SK-N-SH (cell line): ENCODE data around the gene ISL2. TPM values are rescaled to one million over a fixed set of nuclear protein-coding genes. Genes with fewer than 3 reads are reported as not detected.

ENCODE experiments used
- CTCF ChIA-PET: fragments of 300-600, 350-600 bp; formaldehyde crosslinking; extraction: SDS; loops from one replicate; lab custom pipeline; 2021; lab: Yijun Ruan, JAX
- POLR2A ChIA-PET: fragments of 350-600 bp; sonication (Branson Sonifier 250); formaldehyde crosslinking; extraction: SDS; loops from one replicate; lab custom pipeline; 2020; ENCODE audit warnings: antibody characterized with exemption, inconsistent platforms; lab: Yijun Ruan, JAX
- DNase-seq: peaks from one replicate; pipeline ENCODE4 v3.0.0; 2012
- H2AFZ ChIP-seq: fragments of 200-600 bp; sonication (generic); 2 replicates; pipeline ENCODE4 v1.8.1; 2016; ENCODE audit warnings: antibody characterized with exemption, mild to moderate bottlenecking, low read depth
- H3F3A ChIP-seq: fragments of 200-600 bp; sonication (generic); replicated peaks from 2 replicates; pipeline ENCODE3; 2016; ENCODE audit warnings: antibody characterized with exemption, mild to moderate bottlenecking; ENCODE audit not compliant: insufficient read depth
- H3K27ac ChIP-seq, 2 experiments: fragments of 200-500 bp in 1 of 2; fragments of 200-600 bp in 1 of 2; sonication (Bioruptor generic) in 1 of 2; sonication (generic), shearing (Covaris generic) in 1 of 2; 2 replicates each; pipeline versions ENCODE4 v1.5.1 to v1.6.1; 2014 to 2016; ENCODE audit warnings: low read depth in 2 of 2, inconsistent platforms in 1 of 2, low read length in 1 of 2, mild to moderate bottlenecking in 1 of 2, mixed read lengths in 1 of 2
- H3K27me3 ChIP-seq: fragments of 200-600 bp; sonication (generic), shearing (Covaris generic); 2 replicates; pipeline ENCODE4 v1.6.1; 2016; ENCODE audit warnings: mixed run types; ENCODE audit not compliant: insufficient read depth
- H3K36me3 ChIP-seq, 2 experiments: fragments of 200-500 bp in 1 of 2; fragments of 200-600 bp in 1 of 2; sonication (Bioruptor generic) in 1 of 2; sonication (generic) in 1 of 2; replicated peaks in 1 of 2; 2 replicates each; pipeline versions ENCODE3 to v1.5.1; 2014 to 2016; ENCODE audit warnings: low read length in 1 of 2, mild to moderate bottlenecking in 1 of 2; ENCODE audit not compliant: insufficient read depth in 2 of 2, control insufficient read depth in 1 of 2
- H3K4me1 ChIP-seq, 2 experiments: fragments of 200-500 bp in 1 of 2; fragments of 200-600 bp in 1 of 2; sonication (Bioruptor generic) in 1 of 2; sonication (generic), shearing (Covaris generic) in 1 of 2; 2 replicates each; pipeline versions ENCODE4 v1.5.1 to v1.6.1; 2014 to 2016; ENCODE audit warnings: low read depth in 1 of 2, low read length in 1 of 2, mixed run types in 1 of 2; ENCODE audit not compliant: insufficient read depth in 2 of 2, control insufficient read depth in 1 of 2
- H3K4me2 ChIP-seq: fragments of 200-600 bp; sonication (generic), shearing (Covaris generic); 2 replicates; pipeline ENCODE4 v1.6.1; 2017; ENCODE audit warnings: mixed run types
- H3K4me3 ChIP-seq, 2 experiments: fragments of 200-500 bp in 1 of 2; fragments of 200-600 bp in 1 of 2; sonication (Bioruptor generic) in 1 of 2; sonication (generic), shearing (Covaris generic) in 1 of 2; 2 replicates each; pipeline versions ENCODE4 v1.5.1 to v1.8.1; 2014 to 2016; ENCODE audit warnings: low read depth in 2 of 2, inconsistent platforms in 1 of 2, low read length in 1 of 2, mild to moderate bottlenecking in 1 of 2, mixed read lengths in 1 of 2, moderate library complexity in 1 of 2
- H3K79me2 ChIP-seq: fragments of 200-600 bp; sonication (generic); 2 replicates; pipeline ENCODE4 v1.8.1; 2017; ENCODE audit warnings: mild to moderate bottlenecking; ENCODE audit not compliant: insufficient read depth
- H3K9ac ChIP-seq: fragments of 200-600 bp; sonication (generic); 2 replicates; pipeline ENCODE4 v1.6.1; 2017; ENCODE audit warnings: mixed run types
- H3K9me2 ChIP-seq: fragments of 200-600 bp; sonication (generic); 2 replicates; pipeline ENCODE4 v1.6.1; 2017; ENCODE audit warnings: mixed run types
- H3K9me3 ChIP-seq: fragments of 200-600 bp; sonication (generic); 2 replicates; pipeline ENCODE4 v1.6.1; 2017; ENCODE audit warnings: mixed run types, mild to moderate bottlenecking, moderate library complexity
- H4K20me1 ChIP-seq: fragments of 200-600 bp; sonication (generic); 2 replicates; pipeline ENCODE4 v1.6.1; 2017; ENCODE audit warnings: mild to moderate bottlenecking, mixed run types; ENCODE audit not compliant: insufficient read depth
- CHD2 ChIP-seq: fragments of 150-350 bp; IDR thresholded peaks from 2 replicates; pipeline ENCODE4 v1.6.1; 2018; ENCODE audit warnings: low read length; ENCODE audit not compliant: partially characterized antibody
- GATA2 ChIP-seq: sonication (generic); formaldehyde crosslinking; IDR thresholded peaks from 2 replicates; pipeline ENCODE4 v1.5.0; 2020; ENCODE audit warnings: mild to moderate bottlenecking, missing genetic modification reagents
- MEF2A ChIP-seq: IDR thresholded peaks from 2 replicates; pipeline ENCODE4 v1.4.0; 2012; ENCODE audit warnings: low read depth, borderline replicate concordance
- NFIC ChIP-seq: IDR thresholded peaks from 2 replicates; pipeline ENCODE4 v1.4.0; 2012; ENCODE audit warnings: borderline replicate concordance
- RAD21 ChIP-seq: IDR thresholded peaks from 2 replicates; pipeline ENCODE4 v1.6.1; 2012; ENCODE audit warnings: mild to moderate bottlenecking, low read length
- REST ChIP-seq: IDR thresholded peaks from 2 replicates; pipeline ENCODE4 v1.6.1; 2012; ENCODE audit warnings: mild to moderate bottlenecking, low read depth, low read length, moderate library complexity
- TCF12 ChIP-seq: IDR thresholded peaks from 2 replicates; pipeline ENCODE4 v1.4.0; 2012
- WGBS: methylation state at CpG from one replicate; pipeline ENCODE4 v1.1.6; 2017; ENCODE audit warnings: low lambda C conversion rate; 5-methylcytosine and 5-hydroxymethylcytosine counted together
- polyA plus RNA-seq, 3 experiments: library from polyadenylated mRNA; depleted of rRNA; stranded (reverse); fragments of >200 nt; gene quantifications; 2 replicates each; pipeline ENCODE4 v1.2.3, GENCODE V29; 2012
- TF ChIP-seq, protein P1 (sequence below): IDR thresholded peaks from 2 replicates; pipeline ENCODE4 v1.4.0; 2012; ENCODE audit warnings: low read depth, borderline replicate concordance
- TF ChIP-seq, protein P2 (sequence below): fragments of 150-350 bp; IDR thresholded peaks from 2 replicates; pipeline ENCODE4 v1.6.1; 2016; ENCODE audit warnings: mild to moderate bottlenecking, low read depth, low read length

The ISL2 gene
- polyA plus RNA-seq, 1 of the 3 experiments (the other 2 are of a cell fraction), result 6.0 TPM

GRCh38 chr15:76339305-76340197 is 3.0 kb downstream of the ISL2 start:
- no peak overlapping the region for H2AFZ ChIP-seq
- H3K9me2 ChIP-seq, result no peaks in the 10 kb centered on the region
- H3K4me2 ChIP-seq, result no peak overlapping the region; the same call in 1 of the 2 replicates
- peaks cover 0 to 21% of the 10 kb centered on the region in 2 experiments for H3K36me3 ChIP-seq
- peak overlapping the region in 1 of 2 experiments; percentile 54; a peak in 1 of 4 replicates for H3K4me3 ChIP-seq
- peaks cover 22% of the 10 kb centered on the region for H3K79me2 ChIP-seq
- 95% methylated on average over 41 of the region's 48 CpGs for WGBS
- no peak overlapping the region for H3K27ac ChIP-seq
- no peak overlapping the region for H3K9ac ChIP-seq
- ChIA-PET POLR2A (interaction anchor here (0.6 kb wide), 1 partner anchor 133 kb away, joined by 4 read pairs; no protein-coding TSS in a partner anchor), CTCF (interaction anchor here (1.2 kb wide), 1 partner anchor 280 kb away, joined by 4 read pairs; the partner anchor contains the start of gene TMEM266)
- H3K4me1 ChIP-seq, result peaks cover 4 to 26% of the 10 kb centered on the region in 2 experiments; a peak in 3 of 4 replicates
- peaks cover 8% of the 10 kb centered on the region for H3F3A ChIP-seq
- H3K9me3 ChIP-seq, result no peaks in the 10 kb centered on the region
- H4K20me1 ChIP-seq, result 0 out of 2 replicates have a peak, but pooled peaks cover 4% of the 10 kb centered on the region
- DNase-seq, result peak; percentile 24
- no peaks in the 10 kb centered on the region for H3K27me3 ChIP-seq
- no peak for TF ChIP-seq NFIC
- TF ChIP-seq, all 33 proteins: peak for 0

DNA sequence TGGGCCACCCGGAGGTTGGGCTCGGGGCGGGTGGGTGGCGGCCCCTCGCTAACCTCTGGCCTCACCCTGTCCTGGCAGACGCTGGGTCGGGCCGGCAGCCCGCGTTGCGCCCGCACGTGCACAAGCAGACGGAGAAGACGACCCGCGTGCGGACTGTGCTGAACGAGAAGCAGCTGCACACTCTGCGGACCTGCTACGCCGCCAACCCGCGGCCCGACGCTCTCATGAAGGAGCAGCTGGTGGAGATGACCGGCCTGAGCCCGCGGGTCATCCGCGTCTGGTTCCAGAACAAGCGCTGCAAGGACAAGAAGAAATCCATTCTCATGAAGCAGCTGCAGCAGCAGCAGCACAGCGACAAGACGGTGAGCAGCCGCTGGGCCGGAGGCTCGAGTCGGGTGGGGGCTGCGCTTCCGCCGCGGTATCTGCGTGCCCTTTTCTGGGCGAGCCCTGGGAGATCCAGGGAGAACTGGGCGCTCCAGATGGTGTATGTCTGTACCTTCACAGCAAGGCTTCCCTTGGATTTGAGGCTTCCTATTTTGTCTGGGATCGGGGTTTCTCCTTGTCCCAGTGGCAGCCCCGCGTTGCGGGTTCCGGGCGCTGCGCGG is 3.7 kb downstream of the ISL2 start:
- H3K9ac ChIP-seq, result no peak overlapping the region
- CTCF ChIA-PET, result no interaction called here
- TF ChIP-seq TCF12 (no peak), RAD21 (no peak), CHD2 (no peak), GATA2 (CRISPR knock-in tag) (no peak), REST (no peak), MEF2A (no peak)
- TF ChIP-seq, protein P1, sequence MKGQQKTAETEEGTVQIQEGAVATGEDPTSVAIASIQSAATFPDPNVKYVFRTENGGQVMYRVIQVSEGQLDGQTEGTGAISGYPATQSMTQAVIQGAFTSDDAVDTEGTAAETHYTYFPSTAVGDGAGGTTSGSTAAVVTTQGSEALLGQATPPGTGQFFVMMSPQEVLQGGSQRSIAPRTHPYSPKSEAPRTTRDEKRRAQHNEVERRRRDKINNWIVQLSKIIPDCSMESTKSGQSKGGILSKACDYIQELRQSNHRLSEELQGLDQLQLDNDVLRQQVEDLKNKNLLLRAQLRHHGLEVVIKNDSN, result no peak
- TF ChIP-seq, protein P2, sequence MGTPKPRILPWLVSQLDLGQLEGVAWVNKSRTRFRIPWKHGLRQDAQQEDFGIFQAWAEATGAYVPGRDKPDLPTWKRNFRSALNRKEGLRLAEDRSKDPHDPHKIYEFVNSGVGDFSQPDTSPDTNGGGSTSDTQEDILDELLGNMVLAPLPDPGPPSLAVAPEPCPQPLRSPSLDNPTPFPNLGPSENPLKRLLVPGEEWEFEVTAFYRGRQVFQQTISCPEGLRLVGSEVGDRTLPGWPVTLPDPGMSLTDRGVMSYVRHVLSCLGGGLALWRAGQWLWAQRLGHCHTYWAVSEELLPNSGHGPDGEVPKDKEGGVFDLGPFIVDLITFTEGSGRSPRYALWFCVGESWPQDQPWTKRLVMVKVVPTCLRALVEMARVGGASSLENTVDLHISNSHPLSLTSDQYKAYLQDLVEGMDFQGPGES, result no peak
- TF ChIP-seq, all 33 proteins: peak for 0
- Histone ChIP-seq H3K79me2 (peaks cover 22% of the 10 kb centered on the region), H4K20me1 (0 out of 2 replicates have a peak, but pooled peaks cover 4% of the 10 kb centered on the region), H3K36me3 (peaks cover 0 to 22% of the 10 kb centered on the region in 2 experiments), H3K9me2 (no peaks in the 10 kb centered on the region), H3K27ac (no peak overlapping the region), H3K4me1 (peaks cover 4 to 24% of the 10 kb centered on the region in 2 experiments; a peak in 3 of 4 replicates), H2AFZ (no peak overlapping the region), H3K4me3 (no peak overlapping the region), H3K4me2 (no peak overlapping the region), H3F3A (peaks cover 8% of the 10 kb centered on the region), H3K27me3 (no peaks in the 10 kb centered on the region), H3K9me3 (no peaks in the 10 kb centered on the region)
- DNase-seq, result peak; percentile 28
- WGBS, result 96% methylated on average over 45 of the region's 53 CpGs
- POLR2A ChIA-PET, result interaction anchor here (0.6 kb wide), 1 partner anchor 134 kb away, joined by 4 read pairs; no protein-coding TSS in a partner anchor
